ENCODE results near the gene CARHSP1. TPM values are rescaled to one million over a fixed set of nuclear protein-coding genes. Genes with fewer than 3 reads are reported as not detected.

CARHSP1 gene
- polyA plus RNA-seq, 3 donors = 45.3 to 236 (median 125) TPM

DNA sequence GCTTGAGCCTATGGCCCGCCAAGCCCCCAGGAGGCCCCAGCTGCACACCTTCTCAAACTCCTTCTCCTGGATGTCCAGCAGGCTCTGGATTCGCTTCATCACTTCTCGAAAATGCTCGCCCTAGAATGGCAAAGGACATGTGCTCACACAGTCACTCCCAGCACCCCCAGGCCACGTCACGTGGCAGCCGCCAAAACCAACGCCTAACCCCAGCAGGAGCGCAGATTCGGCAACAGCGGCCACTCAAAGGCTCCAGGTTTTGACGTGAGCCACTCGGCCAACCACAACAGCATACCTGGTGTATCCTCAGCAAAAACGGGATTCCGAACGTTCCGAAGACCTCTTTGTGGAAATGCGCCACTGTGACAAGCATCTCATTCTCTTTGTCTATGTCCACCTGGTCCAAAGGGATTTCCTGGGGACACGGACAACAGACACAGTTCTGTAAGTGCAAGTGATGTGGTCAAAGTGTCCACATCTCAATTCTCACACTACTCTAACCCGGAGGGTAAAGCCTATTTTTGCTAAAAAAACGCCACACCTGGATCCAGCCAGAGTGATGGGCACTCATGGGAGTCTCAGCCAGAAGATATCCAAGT lies 26.0 kb upstream of the CARHSP1 start:
- WGBS, 3 donors = 94 to 96% (median 95%) methylated on average over 21 of the region's 21 CpGs
- no peak overlapping the region for H3K27ac ChIP-seq (ENCODE audit: low read depth, low read length)

DNA sequence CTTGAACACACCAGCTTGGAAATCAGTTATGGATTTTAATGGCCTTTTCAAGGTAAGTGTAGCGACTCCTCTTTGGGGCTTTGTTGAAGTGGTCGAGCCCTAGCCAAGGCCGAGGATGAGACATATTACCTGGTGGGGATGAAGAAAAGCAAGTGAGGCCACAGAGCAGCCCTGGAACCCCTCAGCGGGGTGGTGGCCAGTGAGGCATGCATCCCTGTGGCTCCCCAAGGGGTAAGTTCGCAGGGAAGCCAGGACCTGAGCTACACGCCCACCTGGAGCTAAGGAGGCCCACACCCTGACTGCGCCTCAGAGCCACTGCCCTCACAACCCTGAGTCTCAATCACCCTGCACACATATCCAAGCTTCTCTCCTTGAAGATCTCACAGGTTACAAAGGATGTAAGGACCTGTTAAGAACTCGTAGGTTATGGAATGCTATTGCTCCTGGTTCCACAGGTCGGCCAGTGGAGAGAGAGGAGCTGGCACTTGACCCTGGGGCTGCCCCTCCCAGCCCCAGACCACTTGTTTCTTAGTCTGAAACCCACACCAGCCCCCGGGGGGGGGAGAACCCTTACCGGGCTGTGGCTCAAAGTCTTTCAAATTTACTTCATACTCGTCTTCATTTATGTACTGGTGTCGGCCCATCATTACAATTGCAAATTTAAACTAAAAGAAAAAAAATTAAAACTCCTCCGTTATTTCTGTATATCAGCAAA lies 25.3 kb upstream of the CARHSP1 start:
- 83 to 96% (median 90%) methylated on average over 14 of the region's 14 CpGs for WGBS, 3 donors
- H3K27ac ChIP-seq (ENCODE audit: low read depth, low read length) = no peak overlapping the region

DNA sequence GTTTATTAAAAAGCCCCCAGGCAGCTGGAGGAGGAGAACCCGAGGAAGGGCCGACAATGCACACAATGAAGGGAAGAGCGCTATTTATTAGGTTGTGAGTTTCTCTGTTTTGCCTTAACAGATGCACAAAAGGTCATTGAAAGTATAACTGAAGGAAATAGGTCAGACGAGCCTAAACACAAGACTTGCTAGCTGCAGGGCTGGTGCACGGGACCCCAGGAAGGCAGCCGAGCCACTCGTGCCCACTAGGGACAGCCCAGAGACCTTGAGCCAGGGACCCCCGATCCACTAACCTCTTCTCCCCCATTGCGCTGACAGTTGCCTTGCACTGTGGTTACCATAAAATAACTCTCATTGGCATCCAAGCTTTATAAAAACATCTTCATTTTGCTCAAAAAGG lies 24.6 kb upstream of the CARHSP1 start:
- no peak overlapping the region for H3K27ac ChIP-seq (ENCODE audit: low read depth, low read length)

GRCh38 chr16:8892101-8892575 lies 23.3 kb upstream of the CARHSP1 start:
- 83 to 90% (median 86%) methylated on average over 16 of the region's 16 CpGs for WGBS, 3 donors
- no peak overlapping the region for H3K27ac ChIP-seq (ENCODE audit: low read depth, low read length)

More for the DNA sequence above, 24.6 kb upstream of the CARHSP1 start:
- 85 to 87% (median 87%) methylated on average over 9 of the region's 9 CpGs for WGBS, 3 donors

DNA sequence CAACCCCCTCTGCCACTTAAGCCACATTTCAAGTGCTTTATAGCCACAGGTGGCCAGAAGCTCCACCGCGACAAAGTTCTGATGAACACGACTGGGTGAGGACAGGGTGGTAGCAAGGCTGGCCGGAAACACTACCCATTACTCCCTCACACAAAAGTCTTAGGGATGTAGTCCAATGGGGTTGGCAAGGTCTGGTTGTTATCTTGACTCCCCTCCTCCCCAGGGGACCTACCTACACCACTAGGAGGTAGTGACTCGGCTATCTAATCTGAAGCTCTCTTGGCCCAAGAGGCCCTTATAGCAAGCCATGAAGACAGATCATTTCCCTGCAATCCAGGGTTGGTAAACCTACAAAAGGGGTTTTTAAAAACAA lies 21.7 kb upstream of the CARHSP1 start:
- H3K27ac ChIP-seq (ENCODE audit: low read depth, low read length) = no peak overlapping the region
- 80 to 92% (median 82%) methylated on average over 5 of the region's 5 CpGs for WGBS, 3 donors

DNA sequence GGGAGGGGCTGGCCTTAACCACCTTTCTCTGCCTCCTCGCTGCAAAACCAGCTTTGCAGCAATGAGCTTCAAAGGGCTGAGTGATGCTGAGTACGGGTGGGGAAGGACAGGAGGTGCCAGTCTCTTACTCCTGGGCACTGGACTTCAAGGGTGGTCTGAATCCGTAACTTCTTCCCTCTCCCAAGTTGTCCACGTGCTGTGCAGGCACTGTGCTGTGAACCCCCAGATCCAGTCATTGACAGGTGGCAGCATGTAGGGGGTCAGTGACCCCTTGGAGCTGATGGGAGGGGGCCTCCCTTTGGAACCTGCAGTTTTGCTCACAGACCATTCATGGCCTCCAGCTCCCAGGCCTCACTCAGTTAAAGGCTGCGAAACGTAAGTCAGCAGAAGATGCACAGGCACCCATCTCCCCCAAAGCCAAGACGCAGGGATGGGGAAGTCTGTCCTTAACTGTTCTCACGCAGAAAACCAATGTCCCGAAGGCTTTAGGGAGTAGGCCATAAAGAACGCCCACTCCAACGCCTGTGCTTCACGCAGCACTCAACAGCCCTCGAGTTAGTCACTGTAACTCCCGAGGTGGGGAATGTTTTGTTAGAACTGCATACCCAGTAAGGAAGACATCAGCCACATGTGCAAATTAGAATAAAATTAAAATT lies 21.2 kb upstream of the CARHSP1 start:
- 77 to 79% (median 79%) methylated on average over 14 of the region's 14 CpGs for WGBS, 3 donors
- H3K27ac ChIP-seq (ENCODE audit: low read depth, low read length) = no peak overlapping the region

- WGBS, 3 donors = 79 to 88% (median 87%) methylated on average over 22 to 23 of the region's 23 CpGs
- H3K27ac ChIP-seq (ENCODE audit: low read depth, low read length) = no peak overlapping the region
Observed at GRCh38 chr16:8888951-8889892, 20.4 kb upstream of the CARHSP1 start.

GRCh38 chr16:8887952-8888560 lies 19.2 kb upstream of the CARHSP1 start:
- WGBS, 3 donors = 65 to 76% (median 76%) methylated on average over 16 of the region's 16 CpGs
- H3K27ac ChIP-seq (ENCODE audit: low read depth, low read length) = no peak overlapping the region

DNA sequence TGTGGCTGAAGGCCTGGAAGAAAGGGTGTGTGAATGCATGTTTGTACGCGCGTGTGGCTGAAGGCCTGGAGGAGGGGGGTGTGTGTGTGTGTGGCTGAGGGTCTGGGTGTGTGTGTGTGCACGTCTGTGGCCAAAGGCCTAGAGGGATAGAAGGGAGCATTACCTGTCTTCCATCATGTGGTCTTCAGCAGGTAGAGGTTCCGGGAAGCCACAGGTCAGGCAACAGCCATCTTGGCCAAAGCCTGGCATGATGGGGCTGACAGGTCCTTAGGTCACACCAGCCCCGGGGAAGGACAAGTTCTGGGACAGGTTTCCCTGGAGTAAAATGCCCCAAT lies 18.6 kb upstream of the CARHSP1 start:
- H3K27ac ChIP-seq (ENCODE audit: low read depth, low read length) = no peak overlapping the region
- WGBS, 3 donors = 87 to 92% (median 92%) methylated on average over 6 of the region's 6 CpGs

DNA sequence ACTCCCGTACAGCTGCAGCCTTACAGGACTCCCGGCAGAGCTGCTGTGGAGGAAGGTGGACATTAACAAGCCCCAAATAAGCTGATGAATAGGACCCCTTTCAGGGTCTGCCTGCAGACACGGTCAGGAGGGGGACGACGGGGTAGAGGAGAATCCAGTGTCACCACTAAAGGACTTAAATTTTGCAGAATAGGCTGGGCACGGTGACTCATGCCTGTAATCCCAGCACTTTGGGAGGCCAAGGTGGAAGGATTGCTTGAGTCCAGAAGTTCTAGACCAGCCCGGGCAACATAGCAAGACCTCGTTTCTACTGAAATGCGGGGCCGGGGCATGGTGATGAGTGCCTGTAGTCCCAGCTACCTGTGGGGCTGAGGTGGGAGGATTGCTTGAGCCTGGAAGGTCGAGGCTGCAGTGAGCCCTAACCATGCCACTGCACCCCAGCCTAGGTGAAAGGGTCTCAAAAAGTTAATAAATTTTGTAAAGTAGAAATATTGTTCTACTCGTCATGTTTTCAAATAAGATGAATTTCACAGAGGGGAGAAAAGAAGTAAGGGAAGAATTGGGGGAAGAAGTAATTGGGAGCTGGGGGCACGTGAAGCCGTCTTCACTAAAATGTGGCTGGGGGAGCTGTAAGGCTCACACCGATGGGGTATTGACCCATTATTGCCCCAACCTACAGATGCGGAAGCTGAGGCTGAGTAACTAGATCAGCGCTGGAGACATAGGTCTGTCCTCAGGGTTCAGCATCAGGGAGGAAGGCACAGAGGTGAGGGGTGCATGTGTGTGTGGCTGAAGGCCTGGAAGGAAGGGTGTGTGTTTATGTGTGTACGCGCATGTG lies 18.0 kb upstream of the CARHSP1 start:
- WGBS, 3 donors = 67 to 71% (median 70%) methylated on average over 19 of the region's 19 CpGs
- no peak overlapping the region for H3K27ac ChIP-seq (ENCODE audit: low read depth, low read length)

DNA sequence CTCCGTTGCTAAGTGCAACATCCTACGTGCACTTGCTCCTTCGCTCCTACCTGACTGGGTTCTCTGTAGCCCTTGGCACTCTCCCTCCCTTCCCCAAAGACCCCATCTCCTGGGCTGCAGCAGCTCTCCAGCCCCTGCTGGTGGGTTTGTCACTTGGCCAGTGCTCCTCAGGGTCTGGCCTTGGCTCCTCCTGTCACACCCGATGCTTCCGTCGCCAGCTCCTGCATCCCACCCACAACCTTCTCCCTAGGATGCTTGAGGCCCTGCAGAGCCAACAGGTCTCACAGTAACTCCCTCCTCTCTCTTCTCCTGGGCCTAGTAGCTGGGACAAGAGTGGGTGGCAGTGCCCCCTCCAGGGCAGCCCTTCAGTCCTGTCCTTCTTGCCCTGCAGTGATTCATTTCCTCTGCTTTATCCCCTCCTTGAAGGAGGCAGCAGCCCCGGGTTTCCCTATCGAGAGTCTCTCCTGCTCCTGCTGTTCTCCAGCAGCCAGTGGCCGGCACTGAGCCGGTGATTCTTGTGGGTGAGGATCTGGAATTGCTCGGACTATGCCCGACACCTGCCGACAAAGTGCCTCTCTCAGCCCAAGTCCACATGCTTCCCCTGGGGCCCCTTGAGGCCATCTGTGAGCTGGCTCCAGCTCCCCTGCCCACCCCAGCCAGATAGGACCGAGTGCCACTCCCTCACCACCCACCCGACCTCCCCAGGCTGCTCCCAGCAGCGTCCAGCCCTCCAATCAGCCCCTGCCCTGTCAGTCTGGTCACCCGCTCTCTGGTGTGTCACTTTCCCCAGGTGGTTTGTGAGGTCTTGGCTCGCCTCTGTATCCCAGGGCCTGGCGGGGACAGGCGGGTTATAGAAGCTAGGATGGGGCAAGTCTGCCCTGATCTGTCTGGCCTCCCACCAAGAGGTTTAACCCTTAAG lies 17.1 kb upstream of the CARHSP1 start:
- WGBS, 3 donors = 9 to 18% (median 18%) methylated on average over 20 of the region's 20 CpGs
- no peak overlapping the region for H3K27ac ChIP-seq (ENCODE audit: low read depth, low read length)

- WGBS, 3 donors = 83 to 89% (median 87%) methylated on average over 17 of the region's 17 CpGs
Observed at GRCh38 chr16:8882725-8883377, 14.0 kb upstream of the CARHSP1 start.

GRCh38 chr16:8882041-8882617 lies 13.3 kb upstream of the CARHSP1 start, which contains the start of gene LITAFD:
TSS of gene LITAFD (plus strand) at chr16:8882351. CDS start at chr16:8884356, 2,005 bp downstream.
- WGBS, 3 donors = 68 to 75% (median 70%) methylated on average over 10 of the region's 10 CpGs
- H3K27ac ChIP-seq (ENCODE audit: low read depth, low read length) = no peak within 1 kb of the TSS

More at GRCh38 chr16:8882725-8883377, 14.0 kb upstream of the CARHSP1 start:
- no peak overlapping the region for H3K27ac ChIP-seq (ENCODE audit: low read depth, low read length)

DNA sequence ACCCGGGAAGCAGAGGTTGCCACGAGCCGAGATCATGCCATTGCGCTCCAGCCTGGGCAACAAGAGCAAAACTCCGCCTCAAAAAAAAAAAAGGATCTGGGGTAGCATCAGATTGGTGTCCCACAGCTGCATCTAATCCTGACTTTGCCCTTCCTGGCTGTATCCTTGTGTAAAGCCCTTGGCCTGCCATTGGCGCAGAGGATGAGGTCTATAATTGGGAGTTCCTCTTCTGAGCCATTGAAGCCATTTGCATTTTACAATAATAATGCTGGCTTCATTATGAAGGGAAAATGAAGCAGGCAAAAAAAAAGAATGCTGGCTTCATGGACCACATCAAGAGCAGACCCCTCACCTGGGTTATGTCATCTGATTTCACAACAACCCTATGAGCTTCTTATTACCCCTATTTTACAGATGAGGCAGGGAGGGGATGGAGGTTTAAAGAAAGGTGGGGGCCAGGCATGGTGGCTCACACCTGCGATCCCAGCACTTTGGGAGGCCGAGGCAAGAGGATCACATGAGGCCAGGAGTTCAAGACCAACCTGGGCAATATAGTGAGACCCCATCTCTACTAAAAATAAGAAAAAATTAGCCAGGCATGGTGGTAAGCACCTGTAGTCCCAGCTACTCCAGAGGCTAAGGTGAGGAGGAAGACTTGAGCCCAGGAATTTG lies 12.2 kb upstream of the CARHSP1 start:
- WGBS, 3 donors = 86 to 90% (median 87%) methylated on average over 8 of the region's 8 CpGs
- no peak overlapping the region for H3K27ac ChIP-seq (ENCODE audit: low read depth, low read length)

DNA sequence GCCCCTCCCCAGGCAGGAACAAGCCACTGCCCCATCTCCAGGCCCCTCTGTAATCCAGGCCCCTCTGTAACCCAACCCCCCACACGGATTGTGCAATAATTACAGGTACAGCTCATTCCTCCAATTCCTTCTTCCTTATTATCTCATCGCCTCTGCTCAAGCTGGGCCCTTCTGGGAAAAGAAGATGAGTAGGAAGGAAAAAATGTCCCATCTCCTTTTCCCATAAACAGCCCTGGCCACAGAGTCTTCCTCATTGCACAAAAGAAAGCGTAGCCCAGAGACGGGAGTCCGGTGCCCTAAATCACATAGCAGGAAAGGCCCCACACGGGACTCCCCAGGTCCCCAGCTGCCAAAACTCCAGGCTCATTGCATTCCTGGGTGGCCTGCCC lies 9.7 kb upstream of the CARHSP1 start:
- H3K27ac ChIP-seq (ENCODE audit: low read depth, low read length) = peak overlapping the region; percentile 35
- 44 to 64% (median 48%) methylated on average over 6 of the region's 6 CpGs for WGBS, 3 donors

Data from adipose tissue (tissue), 3 donors.